GM13977 (cell line): Measurements from ENCODE around the gene LTBP1.

Source experiments
- DNase-seq: peaks from one replicate; pipeline ENCODE4 v3.0.0; 2012; ENCODE audit warnings: low spot score
- CTCF ChIP-seq: IDR thresholded peaks from 2 replicates; pipeline ENCODE4 v1.5.1; 2012; ENCODE audit warnings: mild to moderate bottlenecking, control low read depth; ENCODE audit not compliant: insufficient read depth; ENCODE audit errors: extremely low read depth, missing control alignments
- in situ Hi-C: fragments of 300-500 bp; cut with MboI; formaldehyde crosslinking; loops from one replicate; pipeline ENCODE4 v1.12.0; 2022; ENCODE audit warnings: low sequenced_read_pairs, low pct_unique_long_range_greater_than_20kb, mixed read lengths, inconsistent platforms; ENCODE audit not compliant: unreplicated experiment

Gene LTBP1

GRCh38 chr2:33134791-33135560 is 188.2 kb downstream of the LTBP1 start:
- no peak for TF ChIP-seq CTCF
- in situ Hi-C loops: no loop called here
- DNase-seq: no peak

- no peak for DNase-seq
- no peak for TF ChIP-seq CTCF
- in situ Hi-C loops: no loop called here
Observed at GRCh38 chr2:33135645-33136044, 188.9 kb downstream of the LTBP1 start.

- TF ChIP-seq CTCF: no peak
- in situ Hi-C loops: no loop called here
- DNase-seq: no peak
Observed at GRCh38 chr2:33136056-33136455, 189.3 kb downstream of the LTBP1 start.

- no peak for DNase-seq
- in situ Hi-C loops: no loop called here
- no peak for TF ChIP-seq CTCF
Observed at GRCh38 chr2:33136566-33136965, 189.8 kb downstream of the LTBP1 start.

- in situ Hi-C loops: no loop called here
- no peak for DNase-seq
- TF ChIP-seq CTCF: no peak
Observed at GRCh38 chr2:33137331-33137730, 190.6 kb downstream of the LTBP1 start.

- in situ Hi-C loops: no loop called here
- TF ChIP-seq CTCF: no peak
- DNase-seq: no peak
Observed at GRCh38 chr2:33139949-33140348, 193.2 kb downstream of the LTBP1 start.
